ENCODE data around the gene GPHA2.
A peak's percentile ranks its signal among the peaks of the same experiment; 100 is the strongest.

Gene GPHA2

GRCh38 chr11:64891215-64891848 is 44.4 kb downstream of the GPHA2 start:
- no peak for DNase-seq (ENCODE audit: low read depth)

- no peak for DNase-seq (ENCODE audit: low read depth)
These were observed 45.2 kb downstream of the GPHA2 start for GRCh38 chr11:64890522-64890939.

GRCh38 chr11:64888729-64889511 is 46.8 kb downstream of the GPHA2 start:
- no peak for DNase-seq (ENCODE audit: low read depth)

GRCh38 chr11:64888406-64888728 is 47.3 kb downstream of the GPHA2 start:
- DNase-seq (ENCODE audit: low read depth), result no peak

GRCh38 chr11:64887757-64888405 is 47.8 kb downstream of the GPHA2 start:
- peak; percentile 71 for DNase-seq (ENCODE audit: low read depth)

- no peak for DNase-seq (ENCODE audit: low read depth)
These were observed 48.4 kb downstream of the GPHA2 start for GRCh38 chr11:64887234-64887756.

GRCh38 chr11:64885367-64886286 is 50.1 kb downstream of the GPHA2 start:
- no peak for DNase-seq (ENCODE audit: low read depth)
